GM12878 (cell line): ENCODE data around the gene SURF2. TPM values are rescaled to one million over a fixed set of nuclear protein-coding genes. Genes with fewer than 3 reads are reported as not detected.

Experiments
- ATAC-seq: fragments of 200-7000 bp; cut with Tn5 transposase; 3 replicates; pipeline ENCODE4 v1.9.1; 2020; ENCODE audit warnings: mild to moderate bottlenecking, moderate library complexity
- BruUV-seq: library from RNA; stranded (reverse); fragments of 400-500 nt; replicated peaks from 2 replicates; lab custom pipeline; 2021; lab: Mats Ljungman, UMichigan
- CTCF ChIA-PET: fragments of 300-600 bp; sonication (Branson Sonifier 250); formaldehyde crosslinking; extraction: SDS; loops from one replicate; lab custom pipeline; 2021; ENCODE audit warnings: inconsistent platforms; lab: Yijun Ruan, JAX
- POLR2A ChIA-PET: fragments of 350-600 bp; formaldehyde crosslinking; extraction: SDS; loops from one replicate; lab custom pipeline; 2021; ENCODE audit warnings: inconsistent platforms; lab: Charles Lee
- RAD21 ChIA-PET: fragments of 300-600 bp; sonication (Branson Sonifier 250); formaldehyde crosslinking; loops from one replicate; lab custom pipeline; 2023; ENCODE audit warnings: antibody characterized with exemption; ENCODE audit not compliant: unreplicated experiment; lab: Charles Lee
- SMC1A ChIA-PET: fragments of 300-600 bp; sonication (Branson Sonifier 250); formaldehyde crosslinking; loops from one replicate; lab custom pipeline; 2023; ENCODE audit not compliant: unreplicated experiment, uncharacterized antibody; lab: Charles Lee
- DNase-seq: peaks from one replicate; pipeline ENCODE4 v3.0.0-alpha.2; 2011; ENCODE audit warnings: low read depth, low spot score
- FAIRE-seq: peaks from 3 replicates; lab custom pipeline; 2011; peaks lifted over from hg19 to GRCh38; lab: Jason Lieb, UNC
- H2AFZ ChIP-seq: 2 replicates; pipeline ENCODE4 v1.6.0; 2011; ENCODE audit warnings: low read depth, low read length, control low read depth; ENCODE audit not compliant: control insufficient read depth
- H3K27ac ChIP-seq: 2 replicates; pipeline ENCODE4 v1.5.1; 2011; ENCODE audit warnings: control low read depth; ENCODE audit not compliant: control insufficient read depth, insufficient read depth
- H3K27me3 ChIP-seq, 2 experiments: replicated peaks in 1 of 2; 2 replicates each; pipeline versions ENCODE4 v1.6.0 to v1.6.1; 2011; ENCODE audit warnings: low read length in 1 of 2; ENCODE audit not compliant: control insufficient read depth in 2 of 2, insufficient read depth in 2 of 2
- H3K36me3 ChIP-seq, 2 experiments: 2 replicates each; pipeline ENCODE4 v1.5.1; 2011; ENCODE audit warnings: low read length in 1 of 2; ENCODE audit not compliant: control insufficient read depth in 2 of 2, insufficient read depth in 2 of 2
- H3K4me1 ChIP-seq: 2 replicates; pipeline ENCODE4 v1.6.1; 2011; ENCODE audit warnings: mild to moderate bottlenecking, low read length, moderate library complexity, mixed read lengths; ENCODE audit not compliant: control insufficient read depth, insufficient read depth
- H3K4me2 ChIP-seq: 2 replicates; pipeline ENCODE4 v1.6.0; 2011; ENCODE audit warnings: control low read depth; ENCODE audit not compliant: control insufficient read depth, insufficient read depth
- H3K4me3 ChIP-seq: fragments of 200-600 bp; sonication (generic); 2 replicates; pipeline ENCODE4 v1.5.1; 2016
- H3K79me2 ChIP-seq: 2 replicates; pipeline ENCODE4 v1.6.0; 2011; ENCODE audit warnings: low read length; ENCODE audit not compliant: control insufficient read depth, insufficient read depth
- H3K9ac ChIP-seq: 2 replicates; pipeline ENCODE4 v1.8.0; 2011; ENCODE audit warnings: low read length, control low read depth, mixed read lengths; ENCODE audit not compliant: control insufficient read depth, insufficient read depth
- H3K9me3 ChIP-seq: replicated peaks from 3 replicates; pipeline ENCODE4 v1.5.1; 2011; ENCODE audit warnings: mild to moderate bottlenecking, low read length; ENCODE audit not compliant: control insufficient read depth, insufficient read depth
- H4K20me1 ChIP-seq: 2 replicates; pipeline ENCODE4 v1.6.0; 2011; ENCODE audit not compliant: control insufficient read depth, insufficient read depth
- CREB1 ChIP-seq: IDR thresholded peaks from 2 replicates; pipeline ENCODE4 v1.6.1; 2012; ENCODE audit warnings: low read depth, mild to moderate bottlenecking, inconsistent platforms
- HCFC1 ChIP-seq: fragments of 150-350 bp; IDR thresholded peaks from 2 replicates; pipeline ENCODE4 v1.6.1; 2014; ENCODE audit warnings: low read length
- SMAD1 ChIP-seq: fragments of 450-650 bp; IDR thresholded peaks from 2 replicates; pipeline ENCODE4 v1.6.1; 2018; ENCODE audit warnings: mild to moderate bottlenecking, low read depth; ENCODE audit not compliant: partially characterized antibody
- SMARCA5 ChIP-seq: fragments of 450-650 bp; IDR thresholded peaks from 2 replicates; pipeline ENCODE4 v1.6.1; 2017; ENCODE audit warnings: mild to moderate bottlenecking
- ZSCAN29 ChIP-seq: fragments of 450-650 bp; IDR thresholded peaks from 2 replicates; pipeline ENCODE4 v1.6.1; 2017; ENCODE audit warnings: mild to moderate bottlenecking, moderate library complexity
- WGBS: methylation state at CpG from one replicate; pipeline ENCODE4 v1.1.6; 2016; ENCODE audit warnings: low lambda C conversion rate; ENCODE audit not compliant: insufficient replicate concordance, insufficient coverage; ENCODE audit errors: missing lambda C conversion rate; 5-methylcytosine and 5-hydroxymethylcytosine counted together
- in situ Hi-C: fragments of 300-500 bp; cut with MboI; formaldehyde crosslinking; loops from 9 replicates; pipeline ENCODE4 v1.14.3; 2018; ENCODE audit warnings: mixed read lengths
- intact Hi-C: fragments of 100-400 bp; cut with micrococcal nuclease; formaldehyde crosslinking; loops from one replicate; pipeline ENCODE4 v1.14.2; 2022; ENCODE audit not compliant: unreplicated experiment
- polyA plus RNA-seq, 11 experiments: library from polyadenylated mRNA; depleted of rRNA in 4 of 11; unstranded in 6 of 11; stranded (reverse) in 5 of 11; fragments of >200 nt; fragmentation: Nextera tagmentation in 4 of 11; fragmentation: Illumina TruSeq in 1 of 11; extraction: Ambion mirVana in 4 of 11; extraction: Trizol in 1 of 11; gene quantifications; 1 replicate in 1 of 11; 2 replicates in 10 of 11; pipeline versions ENCODE4 v1.2.1 to v1.2.3, GENCODE V29; 2011 to 2016; ENCODE audit warnings: inconsistent platforms in 2 of 11, missing spikeins in 2 of 11, low read depth in 1 of 11
- total RNA-seq, 4 experiments: library from RNA; depleted of rRNA in 3 of 4; stranded (reverse); fragments of >200 nt in 3 of 4; fragmentation: Illumina TruSeq in 1 of 4; extraction: Trizol in 1 of 4; gene quantifications; 2 replicates each; pipeline versions ENCODE4 v1.2.1 to v1.2.3, GENCODE V29; 2013 to 2021
- TF ChIP-seq, protein P1 (sequence below): IDR thresholded peaks from 2 replicates; pipeline ENCODE4 v1.6.1; 2011; ENCODE audit warnings: borderline replicate concordance, low read depth, mild to moderate bottlenecking, moderate library complexity, mixed read lengths, low read length; ENCODE audit not compliant: insufficient read depth; ENCODE audit errors: extremely low read length
- TF ChIP-seq, protein P2 (sequence below): fragments of 450-650 bp; IDR thresholded peaks from 2 replicates; pipeline ENCODE4 v1.6.1; 2016; ENCODE audit warnings: mild to moderate bottlenecking

The SURF2 gene
- total and polyA plus RNA-seq, 10 of the 15 experiments (the other 5 are each of a cell fraction or from before 2014, with no cell fraction given) = 4.0 to 41.7 (median 20.8) TPM

DNA sequence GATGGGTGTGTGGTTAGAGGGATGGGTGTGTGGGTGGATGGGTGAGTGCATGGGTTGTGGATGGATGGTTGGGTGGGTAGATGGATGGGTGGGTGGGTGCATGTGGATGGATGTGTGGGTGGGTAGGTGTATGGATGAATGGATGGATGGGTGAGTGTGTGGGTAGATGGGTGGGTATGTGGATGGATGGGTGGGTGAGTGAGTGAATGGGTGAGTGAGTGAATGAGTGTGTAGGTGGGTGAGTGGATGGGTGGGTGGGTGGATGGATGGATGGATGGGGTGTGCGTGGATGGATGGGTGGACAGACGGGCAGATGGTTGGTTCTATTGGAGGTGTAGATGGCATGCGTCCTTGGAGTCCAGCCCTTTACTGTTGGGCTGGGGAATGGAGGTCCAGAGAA, 37.0 kb downstream of the SURF2 start:
- intact Hi-C loops (no loop called here), in situ Hi-C loops (no loop called here)
- Histone ChIP-seq H3K27me3 (no peaks in the 10 kb centered on the region), H4K20me1 (no peaks in the 10 kb centered on the region), H3K9me3 (no peaks in the 10 kb centered on the region), H3K9ac (no peak overlapping the region), H3K27ac (no peak overlapping the region), H3K4me3 (no peak overlapping the region), H2AFZ (no peak overlapping the region), H3K4me2 (no peak overlapping the region), H3K4me1 (no peaks in the 10 kb centered on the region), H3K79me2 (no peaks in the 10 kb centered on the region), H3K36me3 (no peaks in the 10 kb centered on the region)
- WGBS = 80% methylated on average over 1 of the region's 3 CpGs
- TF ChIP-seq CREB1 (no peak), SMAD1 (no peak), ZSCAN29 (no peak), SMARCA5 (no peak), HCFC1 (no peak)
- TF ChIP-seq, protein P1, sequence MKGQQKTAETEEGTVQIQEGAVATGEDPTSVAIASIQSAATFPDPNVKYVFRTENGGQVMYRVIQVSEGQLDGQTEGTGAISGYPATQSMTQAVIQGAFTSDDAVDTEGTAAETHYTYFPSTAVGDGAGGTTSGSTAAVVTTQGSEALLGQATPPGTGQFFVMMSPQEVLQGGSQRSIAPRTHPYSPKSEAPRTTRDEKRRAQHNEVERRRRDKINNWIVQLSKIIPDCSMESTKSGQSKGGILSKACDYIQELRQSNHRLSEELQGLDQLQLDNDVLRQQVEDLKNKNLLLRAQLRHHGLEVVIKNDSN = no peak
- TF ChIP-seq, protein P2, sequence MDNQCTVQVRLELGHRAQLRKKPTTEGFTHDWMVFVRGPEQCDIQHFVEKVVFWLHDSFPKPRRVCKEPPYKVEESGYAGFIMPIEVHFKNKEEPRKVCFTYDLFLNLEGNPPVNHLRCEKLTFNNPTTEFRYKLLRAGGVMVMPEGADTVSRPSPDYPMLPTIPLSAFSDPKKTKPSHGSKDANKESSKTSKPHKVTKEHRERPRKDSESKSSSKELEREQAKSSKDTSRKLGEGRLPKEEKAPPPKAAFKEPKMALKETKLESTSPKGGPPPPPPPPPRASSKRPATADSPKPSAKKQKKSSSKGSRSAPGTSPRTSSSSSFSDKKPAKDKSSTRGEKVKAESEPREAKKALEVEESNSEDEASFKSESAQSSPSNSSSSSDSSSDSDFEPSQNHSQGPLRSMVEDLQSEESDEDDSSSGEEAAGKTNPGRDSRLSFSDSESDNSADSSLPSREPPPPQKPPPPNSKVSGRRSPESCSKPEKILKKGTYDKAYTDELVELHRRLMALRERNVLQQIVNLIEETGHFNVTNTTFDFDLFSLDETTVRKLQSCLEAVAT = no peak
- FAIRE-seq (no peak), ATAC-seq (no peak), DNase-seq (no peak)
- ChIA-PET POLR2A (no interaction called here), RAD21 (interaction anchor here (1.2 kb wide), 1 partner anchor 16 kb away, joined by 4 read pairs; no protein-coding TSS in a partner anchor), CTCF (no interaction called here), SMC1A (no interaction called here)
- BruUV-seq = no TSS peak
